ENCODE measurements around the gene LRRC72.

GRCh38 chr7:16550671-16551070 lies 24.0 kb downstream of the LRRC72 start:
- TF ChIP-seq CTCF (IDR thresholded peaks at IDR 0.05), result no peak
- no peak for TF ChIP-seq POLR2A (IDR thresholded peaks at IDR 0.05)
- TF ChIP-seq POLR2AphosphoS5 (IDR thresholded peaks at IDR 0.05), result no peak
- TF ChIP-seq EP300 (IDR thresholded peaks at IDR 0.05), result no peak

All from gastroesophageal sphincter (tissue), 3 donors.